ENCODE measurements around the gene CCL5. TPM values are rescaled to one million over a fixed set of nuclear protein-coding genes. Genes with fewer than 3 reads are reported as not detected.

Gene CCL5
- total RNA-seq, 4 donors from 2014 or later: 0.55 to 2.1 (median 1.8) TPM

- H3K9me3 ChIP-seq: no peaks in the 10 kb centered on the region
- no peak for ATAC-seq
- H3K27ac ChIP-seq: no peak overlapping the region
- intact Hi-C loops (cut with DNase I; ENCODE audit: low total_unique reads) (no loop called here), in situ Hi-C loops (cut with MboI; ENCODE audit: low sequenced_read_pairs in 4 of 4) (loop anchor here in 1 of 4 donors (25.0 kb wide), 1 partner anchor 90 kb away; no protein-coding TSS in a partner anchor)
- H3K4me3 ChIP-seq: no peak overlapping the region
- H3K27me3 ChIP-seq: no peaks in the 10 kb centered on the region
- TF ChIP-seq POLR2A (IDR thresholded peaks at IDR 0.05) (no peak), CTCF (IDR thresholded peaks at IDR 0.05 in 4 of 5, conservative IDR thresholded peaks at IDR 0.05 in 1 of 5) (no peak)
- no peak for DNase-seq
- no peaks in the 10 kb centered on the region for H3K36me3 ChIP-seq
- no peaks in the 10 kb centered on the region for H3K4me1 ChIP-seq
Observed at GRCh38 chr17:35872196-35872980, 7.8 kb downstream of the CCL5 start.

- DNase-seq (no peak), ATAC-seq (no peak)
- Histone ChIP-seq H3K36me3 (no peaks in the 10 kb centered on the region), H3K4me3 (no peak overlapping the region), H3K27me3 (no peaks in the 10 kb centered on the region), H3K9me3 (no peaks in the 10 kb centered on the region), H3K4me1 (no peaks in the 10 kb centered on the region), H3K27ac (no peak overlapping the region)
- in situ Hi-C loops (cut with MboI; ENCODE audit: low sequenced_read_pairs in 4 of 4): loop anchor here in 1 of 4 donors (25.0 kb wide), 1 partner anchor 91 kb away; no protein-coding TSS in a partner anchor
- TF ChIP-seq POLR2A (IDR thresholded peaks at IDR 0.05): no peak
- no peak for TF ChIP-seq CTCF (IDR thresholded peaks at IDR 0.05 in 4 of 5, conservative IDR thresholded peaks at IDR 0.05 in 1 of 5)
- intact Hi-C loops (cut with DNase I; ENCODE audit: low total_unique reads): no loop called here
Observed at GRCh38 chr17:35870906-35871819, 9.0 kb downstream of the CCL5 start.

GRCh38 chr17:35868737-35869136, 11.4 kb downstream of the CCL5 start, which contains the start of gene HEATR9:
HEATR9 (minus strand) TSS chr17:35868891; CDS start chr17:35868742, 149 bp downstream.
- Histone ChIP-seq H3K4me3 (no peak within 1 kb of the TSS), H3K9me3 (no peaks in the 10 kb centered on the region), H3K27me3 (no peaks in the 10 kb centered on the region), H3K4me1 (no peaks in the 10 kb centered on the region), H3K36me3 (no peaks in the 10 kb centered on the region), H3K27ac (no peak within 1 kb of the TSS)
- in situ Hi-C loops (cut with MboI; ENCODE audit: low sequenced_read_pairs in 4 of 4): loop anchor here in 1 of 4 donors (25.0 kb wide), 1 partner anchor 94 kb away; no protein-coding TSS in a partner anchor
- intact Hi-C loops (cut with DNase I; ENCODE audit: low total_unique reads): no loop called here
- no peak for TF ChIP-seq CTCF (IDR thresholded peaks at IDR 0.05 in 4 of 5, conservative IDR thresholded peaks at IDR 0.05 in 1 of 5)
- TF ChIP-seq POLR2A (IDR thresholded peaks at IDR 0.05): no peak
- ATAC-seq: no peak
- no peak for DNase-seq

- TF ChIP-seq CTCF (IDR thresholded peaks at IDR 0.05 in 4 of 5, conservative IDR thresholded peaks at IDR 0.05 in 1 of 5): no peak
- TF ChIP-seq POLR2A (IDR thresholded peaks at IDR 0.05): no peak
- intact Hi-C loops (cut with DNase I; ENCODE audit: low total_unique reads): no loop called here
- DNase-seq (no peak), ATAC-seq (no peak)
- no peaks in the 10 kb centered on the region for H3K27me3 ChIP-seq
- no peak overlapping the region for H3K27ac ChIP-seq
- no peaks in the 10 kb centered on the region for H3K9me3 ChIP-seq
- no peaks in the 10 kb centered on the region for H3K4me1 ChIP-seq
- in situ Hi-C loops (cut with MboI; ENCODE audit: low sequenced_read_pairs in 4 of 4): loop anchor here in 1 of 4 donors (25.0 kb wide), 1 partner anchor 95 kb away; no protein-coding TSS in a partner anchor
- no peak overlapping the region for H3K4me3 ChIP-seq
- H3K36me3 ChIP-seq: no peaks in the 10 kb centered on the region
Observed at GRCh38 chr17:35867574-35867973, 12.6 kb downstream of the CCL5 start.
